ENCODE measurements around the gene PATE4.
"Not testable (repeated sequence)": the region's sequence is repeated elsewhere in the genome, so short reads cannot be mapped to it uniquely, and the experiment has no call there.

Gene PATE4

GRCh38 chr11:125846188-125846587, 13.1 kb downstream of the PATE4 start:
- H2AFZ ChIP-seq (ENCODE audit: low read depth, low read length) = no peak overlapping the region
- no peak for ATAC-seq (ENCODE audit: insufficient read depth, low read depth)
- H3K36me3 ChIP-seq (ENCODE audit: insufficient read depth, low read length) = no peaks in the 10 kb centered on the region
- H4K20me1 ChIP-seq (ENCODE audit: insufficient read depth, low read length) = no peaks in the 10 kb centered on the region
- no peak for DNase-seq
- no peaks in the 10 kb centered on the region for H3K4me1 ChIP-seq (ENCODE audit: insufficient read depth, low read length)
- no peaks in the 10 kb centered on the region for H3K79me2 ChIP-seq (ENCODE audit: insufficient read depth, low read length)
- no peaks in the 10 kb centered on the region for H3K27me3 ChIP-seq (ENCODE audit: insufficient read depth, low read length, poor library complexity)
- no peak for TF ChIP-seq EZH2 (IDR thresholded peaks at IDR 0.05; ENCODE audit: borderline replicate concordance, low read depth, low read length, severe bottlenecking)
- TF ChIP-seq, protein P1, sequence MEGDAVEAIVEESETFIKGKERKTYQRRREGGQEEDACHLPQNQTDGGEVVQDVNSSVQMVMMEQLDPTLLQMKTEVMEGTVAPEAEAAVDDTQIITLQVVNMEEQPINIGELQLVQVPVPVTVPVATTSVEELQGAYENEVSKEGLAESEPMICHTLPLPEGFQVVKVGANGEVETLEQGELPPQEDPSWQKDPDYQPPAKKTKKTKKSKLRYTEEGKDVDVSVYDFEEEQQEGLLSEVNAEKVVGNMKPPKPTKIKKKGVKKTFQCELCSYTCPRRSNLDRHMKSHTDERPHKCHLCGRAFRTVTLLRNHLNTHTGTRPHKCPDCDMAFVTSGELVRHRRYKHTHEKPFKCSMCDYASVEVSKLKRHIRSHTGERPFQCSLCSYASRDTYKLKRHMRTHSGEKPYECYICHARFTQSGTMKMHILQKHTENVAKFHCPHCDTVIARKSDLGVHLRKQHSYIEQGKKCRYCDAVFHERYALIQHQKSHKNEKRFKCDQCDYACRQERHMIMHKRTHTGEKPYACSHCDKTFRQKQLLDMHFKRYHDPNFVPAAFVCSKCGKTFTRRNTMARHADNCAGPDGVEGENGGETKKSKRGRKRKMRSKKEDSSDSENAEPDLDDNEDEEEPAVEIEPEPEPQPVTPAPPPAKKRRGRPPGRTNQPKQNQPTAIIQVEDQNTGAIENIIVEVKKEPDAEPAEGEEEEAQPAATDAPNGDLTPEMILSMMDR (IDR thresholded peaks at IDR 0.05; ENCODE audit: borderline replicate concordance, extremely low read depth, low read length, poor library complexity, severe bottlenecking) = no peak
- no peak overlapping the region for H3K9ac ChIP-seq (ENCODE audit: low read depth, low read length)
- H3K9me3 ChIP-seq (ENCODE audit: insufficient read depth, low read length, severe bottlenecking) = peaks cover 17% of the 10 kb centered on the region
- H3K4me2 ChIP-seq (ENCODE audit: insufficient read depth, low read length) = no peak overlapping the region
- no peak overlapping the region for H3K4me3 ChIP-seq (ENCODE audit: low read depth in 1 of 2, low read length in 2 of 2)
- no peak overlapping the region for H3K27ac ChIP-seq (ENCODE audit: low read length)

DNA sequence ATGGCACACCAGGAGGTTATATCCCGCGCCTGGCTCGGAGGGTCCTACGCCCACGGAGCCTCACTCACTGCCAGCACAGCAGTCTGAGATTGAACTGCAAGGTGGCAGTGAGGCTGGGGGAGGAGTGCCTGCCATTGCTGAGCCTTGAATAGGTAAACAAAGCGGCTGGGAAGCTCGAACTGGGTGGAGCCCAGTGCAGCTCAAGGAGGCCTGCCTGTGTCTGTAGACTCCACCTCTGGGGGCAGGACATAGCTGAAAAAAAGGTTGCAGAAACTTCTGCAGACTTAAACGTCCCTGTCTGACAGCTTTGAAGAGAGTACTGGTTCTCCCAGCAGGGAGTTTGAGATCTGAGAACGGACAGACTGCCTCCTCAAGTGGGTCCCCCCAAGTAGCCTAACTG, 24.6 kb downstream of the PATE4 start:
- not testable (repeated sequence) for H3K9ac ChIP-seq (ENCODE audit: low read depth, low read length); H3K9me3 ChIP-seq (ENCODE audit: insufficient read depth, low read length, severe bottlenecking); H3K36me3 ChIP-seq (ENCODE audit: insufficient read depth, low read length); H2AFZ ChIP-seq (ENCODE audit: low read depth, low read length); DNase-seq; H3K27ac ChIP-seq (ENCODE audit: low read length); H4K20me1 ChIP-seq (ENCODE audit: insufficient read depth, low read length); H3K4me2 ChIP-seq (ENCODE audit: insufficient read depth, low read length); H3K4me1 ChIP-seq (ENCODE audit: insufficient read depth, low read length); H3K27me3 ChIP-seq (ENCODE audit: insufficient read depth, low read length, poor library complexity); ATAC-seq (ENCODE audit: insufficient read depth, low read depth); H3K79me2 ChIP-seq (ENCODE audit: insufficient read depth, low read length); H3K4me3 ChIP-seq (ENCODE audit: low read depth in 1 of 2, low read length in 2 of 2)

GRCh38 chr11:125862786-125863185, 29.7 kb downstream of the PATE4 start:
- H2AFZ ChIP-seq (ENCODE audit: low read depth, low read length); H4K20me1 ChIP-seq (ENCODE audit: insufficient read depth, low read length); ATAC-seq (ENCODE audit: insufficient read depth, low read depth); H3K9ac ChIP-seq (ENCODE audit: low read depth, low read length); H3K9me3 ChIP-seq (ENCODE audit: insufficient read depth, low read length, severe bottlenecking); DNase-seq; H3K36me3 ChIP-seq (ENCODE audit: insufficient read depth, low read length); H3K4me1 ChIP-seq (ENCODE audit: insufficient read depth, low read length); H3K4me2 ChIP-seq (ENCODE audit: insufficient read depth, low read length); H3K79me2 ChIP-seq (ENCODE audit: insufficient read depth, low read length); H3K27ac ChIP-seq (ENCODE audit: low read length); H3K4me3 ChIP-seq (ENCODE audit: low read depth in 1 of 2, low read length in 2 of 2); H3K27me3 ChIP-seq (ENCODE audit: insufficient read depth, low read length, poor library complexity): not testable (repeated sequence)

GRCh38 chr11:125865354-125865753, 32.2 kb downstream of the PATE4 start:
- H3K4me3 ChIP-seq (ENCODE audit: low read depth in 1 of 2, low read length in 2 of 2); H3K9me3 ChIP-seq (ENCODE audit: insufficient read depth, low read length, severe bottlenecking); H3K4me1 ChIP-seq (ENCODE audit: insufficient read depth, low read length); H2AFZ ChIP-seq (ENCODE audit: low read depth, low read length); H3K79me2 ChIP-seq (ENCODE audit: insufficient read depth, low read length); H3K27me3 ChIP-seq (ENCODE audit: insufficient read depth, low read length, poor library complexity); DNase-seq; H3K4me2 ChIP-seq (ENCODE audit: insufficient read depth, low read length); ATAC-seq (ENCODE audit: insufficient read depth, low read depth); H3K9ac ChIP-seq (ENCODE audit: low read depth, low read length); H4K20me1 ChIP-seq (ENCODE audit: insufficient read depth, low read length); H3K36me3 ChIP-seq (ENCODE audit: insufficient read depth, low read length); H3K27ac ChIP-seq (ENCODE audit: low read length): not testable (repeated sequence)

- H3K4me1 ChIP-seq (ENCODE audit: insufficient read depth, low read length) = no peaks in the 10 kb centered on the region
- H2AFZ ChIP-seq (ENCODE audit: low read depth, low read length) = no peak overlapping the region
- no peaks in the 10 kb centered on the region for H3K27me3 ChIP-seq (ENCODE audit: insufficient read depth, low read length, poor library complexity)
- no peak for TF ChIP-seq EZH2 (IDR thresholded peaks at IDR 0.05; ENCODE audit: borderline replicate concordance, low read depth, low read length, severe bottlenecking)
- TF ChIP-seq, protein P1 (IDR thresholded peaks at IDR 0.05; ENCODE audit: borderline replicate concordance, extremely low read depth, low read length, poor library complexity, severe bottlenecking) = no peak
- no peak overlapping the region for H3K4me2 ChIP-seq (ENCODE audit: insufficient read depth, low read length)
- no peaks in the 10 kb centered on the region for H4K20me1 ChIP-seq (ENCODE audit: insufficient read depth, low read length)
- no peaks in the 10 kb centered on the region for H3K9me3 ChIP-seq (ENCODE audit: insufficient read depth, low read length, severe bottlenecking)
- ATAC-seq (ENCODE audit: insufficient read depth, low read depth) (no peak), DNase-seq (no peak)
- H3K36me3 ChIP-seq (ENCODE audit: insufficient read depth, low read length) = no peaks in the 10 kb centered on the region
- H3K9ac ChIP-seq (ENCODE audit: low read depth, low read length) = no peak overlapping the region
- no peak overlapping the region for H3K4me3 ChIP-seq (ENCODE audit: low read depth in 1 of 2, low read length in 2 of 2)
- no peak overlapping the region for H3K27ac ChIP-seq (ENCODE audit: low read length)
- no peaks in the 10 kb centered on the region for H3K79me2 ChIP-seq (ENCODE audit: insufficient read depth, low read length)
These were observed 36.4 kb downstream of the PATE4 start for GRCh38 chr11:125869521-125869920.

Data from DND-41 (cell line).